ENCODE data around the gene PM20D2. TPM values are rescaled to one million over a fixed set of nuclear protein-coding genes. Genes with fewer than 3 reads are reported as not detected.

PM20D2 gene
- polyA plus RNA-seq, 1 experiment: 2.4 TPM

DNA sequence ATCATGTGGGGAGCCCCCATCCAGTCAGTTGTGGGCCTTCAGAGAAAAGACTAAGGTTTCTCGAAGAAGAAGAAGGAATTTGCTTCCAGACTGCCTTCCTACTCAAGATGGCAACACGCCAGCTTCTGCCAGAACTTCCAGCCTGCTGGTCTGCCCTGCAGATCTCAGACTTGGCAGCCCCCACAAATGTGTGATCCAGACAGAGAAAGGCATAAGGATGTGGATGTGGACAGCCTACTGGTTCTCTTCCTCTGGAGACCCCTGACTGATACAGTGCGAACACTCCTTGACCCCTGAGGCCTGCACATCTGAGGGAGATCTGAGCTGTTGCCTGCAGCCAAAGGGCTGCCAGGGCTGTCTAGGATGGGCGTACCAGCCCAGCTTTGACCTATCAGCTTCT lies 62.7 kb downstream of the PM20D2 start:
- TF ChIP-seq, protein P1, sequence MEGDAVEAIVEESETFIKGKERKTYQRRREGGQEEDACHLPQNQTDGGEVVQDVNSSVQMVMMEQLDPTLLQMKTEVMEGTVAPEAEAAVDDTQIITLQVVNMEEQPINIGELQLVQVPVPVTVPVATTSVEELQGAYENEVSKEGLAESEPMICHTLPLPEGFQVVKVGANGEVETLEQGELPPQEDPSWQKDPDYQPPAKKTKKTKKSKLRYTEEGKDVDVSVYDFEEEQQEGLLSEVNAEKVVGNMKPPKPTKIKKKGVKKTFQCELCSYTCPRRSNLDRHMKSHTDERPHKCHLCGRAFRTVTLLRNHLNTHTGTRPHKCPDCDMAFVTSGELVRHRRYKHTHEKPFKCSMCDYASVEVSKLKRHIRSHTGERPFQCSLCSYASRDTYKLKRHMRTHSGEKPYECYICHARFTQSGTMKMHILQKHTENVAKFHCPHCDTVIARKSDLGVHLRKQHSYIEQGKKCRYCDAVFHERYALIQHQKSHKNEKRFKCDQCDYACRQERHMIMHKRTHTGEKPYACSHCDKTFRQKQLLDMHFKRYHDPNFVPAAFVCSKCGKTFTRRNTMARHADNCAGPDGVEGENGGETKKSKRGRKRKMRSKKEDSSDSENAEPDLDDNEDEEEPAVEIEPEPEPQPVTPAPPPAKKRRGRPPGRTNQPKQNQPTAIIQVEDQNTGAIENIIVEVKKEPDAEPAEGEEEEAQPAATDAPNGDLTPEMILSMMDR (IDR thresholded peaks at IDR 0.05; ENCODE audit: insufficient read depth, low read depth, low read length): no peak
- DNase-seq (ENCODE audit: low read depth): no peak

DNA sequence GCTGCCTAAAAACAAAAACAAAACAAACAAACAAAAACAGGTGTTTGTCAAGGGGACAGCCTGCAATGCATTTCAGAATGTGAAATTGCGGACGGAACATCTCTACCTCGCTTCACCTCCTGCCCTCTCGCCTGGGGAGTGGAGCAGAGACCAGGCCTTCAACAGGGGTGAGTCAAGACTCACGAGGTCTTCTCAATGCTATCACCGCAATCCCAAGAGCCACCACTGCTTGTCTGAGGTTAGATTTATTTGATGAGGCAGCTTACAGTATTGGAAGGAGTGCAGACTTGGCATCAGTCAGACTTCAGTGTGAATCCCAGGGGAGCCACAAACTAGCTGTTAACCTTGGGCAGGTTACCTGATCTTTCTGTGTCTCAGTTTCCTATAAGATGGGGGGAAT lies 63.6 kb downstream of the PM20D2 start:
- CTCF ChIA-PET: no interaction called here
- POLR2A ChIA-PET: no interaction called here
- no peak for DNase-seq (ENCODE audit: low read depth)

More for the DNA sequence above, 62.7 kb downstream of the PM20D2 start:
- no peak overlapping the region for H3K4me3 ChIP-seq (ENCODE audit: low read depth, low read length)
- ChIA-PET POLR2A (no interaction called here), CTCF (no interaction called here)
- H3K27me3 ChIP-seq (ENCODE audit: control insufficient read depth, insufficient read depth, low read length): no peaks in the 10 kb centered on the region
- no peaks in the 10 kb centered on the region for H3K36me3 ChIP-seq (ENCODE audit: control insufficient read depth, insufficient read depth, low read length)

DNA sequence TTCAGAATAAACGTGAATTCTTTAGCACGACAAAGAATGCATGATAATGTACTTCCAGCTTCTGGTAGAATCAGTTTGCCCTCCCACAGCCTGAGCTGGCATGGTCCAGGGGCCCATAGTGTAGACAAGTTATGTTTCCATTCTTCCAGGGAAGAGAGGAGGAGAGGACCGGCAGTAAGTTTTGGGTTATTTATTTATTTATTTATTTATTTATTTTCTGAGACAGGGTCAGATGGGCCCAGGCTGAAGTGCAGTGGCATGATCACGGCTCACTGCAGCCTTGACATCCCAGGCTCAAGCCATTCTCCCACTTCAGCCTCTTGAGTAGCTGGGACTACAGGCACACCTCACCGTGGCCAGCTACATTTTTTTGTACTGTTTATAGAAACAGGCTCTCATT lies 66.6 kb downstream of the PM20D2 start:
- DNase-seq (ENCODE audit: low read depth): no peak
- POLR2A ChIA-PET: no interaction called here
- no peaks in the 10 kb centered on the region for H3K36me3 ChIP-seq (ENCODE audit: control insufficient read depth, insufficient read depth, low read length)

More for the DNA sequence above, 63.6 kb downstream of the PM20D2 start:
- TF ChIP-seq, protein P1 (IDR thresholded peaks at IDR 0.05; ENCODE audit: insufficient read depth, low read depth, low read length): no peak
- no peaks in the 10 kb centered on the region for H3K27me3 ChIP-seq (ENCODE audit: control insufficient read depth, insufficient read depth, low read length)
- no peaks in the 10 kb centered on the region for H3K36me3 ChIP-seq (ENCODE audit: control insufficient read depth, insufficient read depth, low read length)
- H3K4me3 ChIP-seq (ENCODE audit: low read depth, low read length): no peak overlapping the region

DNA sequence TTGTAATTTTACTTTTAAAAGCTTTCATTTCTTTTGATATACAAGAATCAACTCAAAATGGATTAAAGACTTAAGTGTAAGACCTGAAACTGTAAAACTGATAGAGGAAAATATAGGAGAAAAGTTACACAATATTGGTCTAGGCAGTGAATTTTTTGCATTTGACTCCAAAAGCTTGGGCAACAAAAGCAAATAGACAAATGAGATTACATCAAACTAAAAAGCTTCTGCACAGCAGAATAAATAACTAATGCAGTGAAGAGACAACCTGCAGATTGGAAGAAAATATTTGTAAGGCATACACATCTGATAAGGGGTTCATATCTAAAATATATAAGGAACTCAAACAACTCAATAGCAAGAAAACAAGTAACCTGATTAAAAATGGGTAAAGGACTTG lies 68.3 kb downstream of the PM20D2 start:
- ChIA-PET CTCF (no interaction called here), POLR2A (no interaction called here)
- no peak for DNase-seq (ENCODE audit: low read depth)
- H3K36me3 ChIP-seq (ENCODE audit: control insufficient read depth, insufficient read depth, low read length): no peaks in the 10 kb centered on the region
- no peak overlapping the region for H3K4me3 ChIP-seq (ENCODE audit: low read depth, low read length)
- H3K27me3 ChIP-seq (ENCODE audit: control insufficient read depth, insufficient read depth, low read length): no peaks in the 10 kb centered on the region
- TF ChIP-seq, protein P1 (IDR thresholded peaks at IDR 0.05; ENCODE audit: insufficient read depth, low read depth, low read length): no peak

More for the DNA sequence above, 66.6 kb downstream of the PM20D2 start:
- CTCF ChIA-PET: interaction anchor here (0.7 to 0.9 kb wide), 2 partner anchors 11 to 22 kb away, joined by 3 read pairs; no protein-coding TSS in a partner anchor
- no peaks in the 10 kb centered on the region for H3K27me3 ChIP-seq (ENCODE audit: control insufficient read depth, insufficient read depth, low read length)
- H3K4me3 ChIP-seq (ENCODE audit: low read depth, low read length): no peak overlapping the region
- TF ChIP-seq, protein P1 (IDR thresholded peaks at IDR 0.05; ENCODE audit: insufficient read depth, low read depth, low read length): no peak

Other genes starting within 250 kb of the PM20D2 start
- 3.2 and 6.5 TPM in 2 replicates for gene RNGTT, start 182.4 kb upstream of the PM20D2 start, polyA plus RNA-seq (2011; rRNA removed)
- gene PNRC1, start 65.3 kb upstream of the PM20D2 start, polyA plus RNA-seq (2011; rRNA removed): 5.6 and 9.8 TPM in 2 replicates
- 0.06 TPM in 1 of 2 replicates, not detected in the other for gene SRSF12, start 28.0 kb upstream of the PM20D2 start, polyA plus RNA-seq (2011; rRNA removed)
- gene GABRR1, start 71.3 kb downstream of the PM20D2 start, polyA plus RNA-seq (2011; rRNA removed): not detected in 2 replicates
- gene GABRR2, start 169.2 kb downstream of the PM20D2 start, polyA plus RNA-seq (2011; rRNA removed): 0.21 and 0.31 TPM in 2 replicates
- gene UBE2J1, start 206.7 kb downstream of the PM20D2 start, polyA plus RNA-seq (2011; rRNA removed): 27.1 and 43.3 TPM in 2 replicates

Data from BJ (cell line).